ENCODE measurements around the gene MOSPD3. TPM values are rescaled to one million over a fixed set of nuclear protein-coding genes. Genes with fewer than 3 reads are reported as not detected.

MOSPD3 gene
- total and polyA plus RNA-seq, 10 of the 15 experiments (the other 5 are each of a cell fraction or from before 2014, with no cell fraction given): 0.61 to 13.6 (median 4.1) TPM

GRCh38 chr7:100568896-100569844, 43.2 kb upstream of the MOSPD3 start (continued):
- TF ChIP-seq ZBTB11 (CRISPR knock-in tag; IDR thresholded peaks at IDR 0.05) (no peak), CTCF (IDR thresholded peaks at IDR 0.05 in 2 of 3, conservative IDR thresholded peaks at IDR 0.05 in 1 of 3; ENCODE audit: control insufficient read depth in 2 of 3, extremely low read depth in 1 of 3, insufficient read depth in 1 of 3, low read depth in 3 of 3, low read length in 3 of 3) (peak; percentile 17 to 28 (median 20); a peak in 2 of 6 replicates), RAD21 (IDR thresholded peaks at IDR 0.05; ENCODE audit: insufficient read depth, low read depth, low read length) (no peak), IRF4 (IDR thresholded peaks at IDR 0.05; ENCODE audit: low read depth, low read length) (no peak), ASH2L (IDR thresholded peaks at IDR 0.05; ENCODE audit: borderline replicate concordance, low read depth) (no peak), TBL1XR1 (IDR thresholded peaks at IDR 0.05; ENCODE audit: low read depth, low read length) (no peak), ZNF24 (IDR thresholded peaks at IDR 0.05) (no peak), ZNF217 (IDR thresholded peaks at IDR 0.05) (no peak), JUNB (IDR thresholded peaks at IDR 0.05) (no peak), ZBTB4 (CRISPR knock-in tag; IDR thresholded peaks at IDR 0.05) (no peak), EGR1 (IDR thresholded peaks at IDR 0.05; ENCODE audit: borderline replicate concordance in 1 of 2, low read depth in 2 of 2, low read length in 2 of 2) (no peak), ETV6 (conservative IDR thresholded peaks at IDR 0.05 in 1 of 2, IDR thresholded peaks at IDR 0.05 in 1 of 2; ENCODE audit: borderline replicate concordance in 1 of 2, low read depth in 1 of 2) (no peak), RB1 (IDR thresholded peaks at IDR 0.05; ENCODE audit: borderline replicate concordance) (no peak), ZNF274 (IDR thresholded peaks at IDR 0.05; ENCODE audit: insufficient read depth, insufficient read length) (no peak), TCF7 (IDR thresholded peaks at IDR 0.05; ENCODE audit: borderline replicate concordance) (peak; percentile 9; the same call in 1 of the 2 replicates), RAD51 (IDR thresholded peaks at IDR 0.05) (no peak), STAT1 (conservative IDR thresholded peaks at IDR 0.05) (no peak), RELB (IDR thresholded peaks at IDR 0.05; ENCODE audit: low read depth) (no peak), TARDBP (IDR thresholded peaks at IDR 0.05; ENCODE audit: borderline replicate concordance) (no peak)
